ENCODE data around the gene ALCAM. TPM values are rescaled to one million over a fixed set of nuclear protein-coding genes. Genes with fewer than 3 reads are reported as not detected.
"Not testable (repeated sequence)": the region's sequence is repeated elsewhere in the genome, so short reads cannot be mapped to it uniquely, and the experiment has no call there.

Gene ALCAM
- total RNA-seq, 1 donor from 2014 or later, result 36.7 TPM

DNA sequence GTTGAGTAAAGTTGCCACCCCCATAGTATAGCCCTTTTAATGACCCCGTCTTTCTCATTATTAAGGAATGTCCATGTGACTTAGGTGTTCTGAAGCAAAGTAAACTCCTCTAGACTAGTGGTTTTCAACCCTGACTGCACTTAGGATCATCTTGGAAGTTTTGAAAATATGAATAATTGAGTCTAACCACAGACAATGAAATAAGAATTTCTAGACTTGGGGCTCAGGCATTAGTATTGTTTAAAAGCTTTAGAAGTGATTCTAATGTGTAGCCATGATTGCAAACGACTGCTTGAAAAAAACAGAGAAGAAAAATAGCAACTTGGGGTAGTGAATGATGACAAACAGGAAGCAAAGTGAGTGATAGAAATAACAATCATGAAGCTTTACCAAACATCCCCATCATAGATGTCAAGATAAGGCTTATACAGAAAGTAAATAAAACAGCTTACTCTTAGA lies 35.0 kb downstream of the ALCAM start:
- Mint-ChIP-seq H3K27me3 (ENCODE audit: low read depth) (no peaks in the 10 kb centered on the region), H3K9me3 (peaks cover 25% of the 10 kb centered on the region), H3K4me1 (ENCODE audit: low read depth) (no peaks in the 10 kb centered on the region), H3K36me3 (ENCODE audit: low read depth) (peaks cover 9% of the 10 kb centered on the region), H3K27ac (no peak overlapping the region), H3K4me3 (ENCODE audit: low read depth) (no peak overlapping the region)
- intact Hi-C loops (cut with micrococcal nuclease), result no loop called here
- DNase-seq (ENCODE audit: low spot score), result no peak

DNA sequence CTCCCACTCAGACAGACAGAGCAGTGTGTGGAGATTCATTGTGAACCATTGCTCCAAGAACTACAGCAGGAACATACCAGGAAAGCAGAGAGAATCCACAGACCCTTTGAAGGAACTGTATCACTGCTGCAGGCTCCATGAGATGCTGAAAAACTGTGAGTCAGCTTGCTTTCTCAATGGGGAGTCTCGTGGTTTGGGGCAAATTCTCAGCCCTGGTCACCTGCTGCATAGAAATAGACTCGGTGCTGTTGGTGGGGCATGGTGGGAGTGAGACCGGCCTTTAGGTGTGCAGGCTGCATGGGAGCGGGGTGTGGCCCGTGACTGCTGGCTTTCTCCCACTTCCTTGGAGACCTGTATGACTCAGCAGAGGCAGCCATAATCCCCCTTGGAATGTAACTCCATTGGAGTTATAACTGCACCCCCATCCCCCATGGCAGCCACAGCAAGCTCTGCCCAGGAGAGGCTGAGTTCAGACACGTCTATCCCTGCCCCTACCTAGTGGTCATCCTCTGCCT lies 35.6 kb downstream of the ALCAM start:
- H3K4me3 Mint-ChIP-seq (ENCODE audit: low read depth), result no peak overlapping the region
- DNase-seq (ENCODE audit: low spot score), result no peak
- H3K27ac Mint-ChIP-seq, result no peak overlapping the region
- no peaks in the 10 kb centered on the region for H3K27me3 Mint-ChIP-seq (ENCODE audit: low read depth)
- H3K36me3 Mint-ChIP-seq (ENCODE audit: low read depth), result peaks cover 9% of the 10 kb centered on the region
- peaks cover 25% of the 10 kb centered on the region for H3K9me3 Mint-ChIP-seq
- intact Hi-C loops (cut with micrococcal nuclease), result no loop called here
- no peaks in the 10 kb centered on the region for H3K4me1 Mint-ChIP-seq (ENCODE audit: low read depth)

DNA sequence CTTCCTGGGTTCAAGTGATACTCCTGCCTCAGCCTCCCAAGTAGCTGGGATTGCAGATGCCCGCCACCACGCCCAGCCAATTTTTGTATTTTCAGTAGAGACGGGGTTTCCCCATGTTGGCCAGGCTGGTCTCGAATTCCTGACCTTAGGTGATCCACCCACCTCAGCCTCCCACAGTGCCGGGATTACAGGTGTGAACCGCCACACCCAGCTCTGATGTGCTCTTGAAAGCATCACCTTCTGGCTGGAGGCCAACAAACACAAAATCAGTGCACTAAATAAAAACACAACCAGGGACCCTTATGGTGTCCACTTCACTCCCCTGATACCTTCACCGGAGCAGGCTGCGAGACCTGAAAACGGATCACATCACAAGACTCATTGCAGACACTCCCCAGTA lies 36.3 kb downstream of the ALCAM start:
- H3K4me3 Mint-ChIP-seq (ENCODE audit: low read depth); H3K27ac Mint-ChIP-seq; intact Hi-C loops (cut with micrococcal nuclease); H3K36me3 Mint-ChIP-seq (ENCODE audit: low read depth); H3K4me1 Mint-ChIP-seq (ENCODE audit: low read depth); H3K27me3 Mint-ChIP-seq (ENCODE audit: low read depth); DNase-seq (ENCODE audit: low spot score): not testable (repeated sequence)
- peaks cover 25% of the 10 kb centered on the region for H3K9me3 Mint-ChIP-seq

DNA sequence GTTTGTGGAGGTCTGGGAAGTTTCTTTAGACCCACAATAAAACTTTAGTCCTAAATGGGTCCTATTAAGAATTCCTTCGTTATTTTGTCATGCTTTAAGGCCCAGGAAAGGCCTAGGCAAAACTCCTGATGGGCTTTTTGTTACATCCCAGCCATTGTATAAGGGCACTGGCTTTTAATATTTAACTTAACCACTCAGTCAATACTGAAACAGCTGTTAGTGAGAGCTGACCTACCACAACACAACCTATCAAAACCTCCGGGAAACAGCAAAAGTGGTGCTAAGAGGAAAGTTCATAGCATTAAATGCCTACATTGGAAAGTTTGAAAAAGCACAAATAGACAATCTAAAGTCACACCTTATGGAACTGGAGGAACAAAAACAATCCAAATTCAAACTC lies 39.6 kb downstream of the ALCAM start:
- Mint-ChIP-seq H3K36me3 (ENCODE audit: low read depth) (peaks cover 9% of the 10 kb centered on the region), H3K27ac (no peak overlapping the region), H3K9me3 (peaks cover 25% of the 10 kb centered on the region), H3K27me3 (ENCODE audit: low read depth) (no peaks in the 10 kb centered on the region), H3K4me3 (ENCODE audit: low read depth) (no peak overlapping the region), H3K4me1 (ENCODE audit: low read depth) (no peaks in the 10 kb centered on the region)
- DNase-seq (ENCODE audit: low spot score), result no peak
- intact Hi-C loops (cut with micrococcal nuclease), result no loop called here

DNA sequence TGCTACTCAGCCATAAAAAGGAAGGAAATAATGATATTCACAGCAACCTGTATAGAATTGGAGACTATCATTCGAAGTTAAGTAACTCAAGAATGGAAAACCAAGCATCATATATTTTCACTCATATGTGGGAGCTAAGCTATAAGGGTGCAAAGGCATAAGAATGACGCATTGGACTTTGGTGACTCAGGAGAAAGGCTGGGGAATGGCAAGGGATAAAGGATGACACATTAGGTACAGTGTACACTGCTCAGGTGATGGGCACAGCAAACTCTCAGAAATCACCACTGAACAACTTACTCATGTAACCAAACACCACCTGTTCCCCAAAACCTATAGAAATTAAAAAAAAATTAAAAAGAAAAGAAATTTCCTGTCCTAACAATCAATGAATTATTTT lies 42.7 kb downstream of the ALCAM start:
- intact Hi-C loops (cut with micrococcal nuclease), result no loop called here
- Mint-ChIP-seq H3K36me3 (ENCODE audit: low read depth) (no peaks in the 10 kb centered on the region), H3K27me3 (ENCODE audit: low read depth) (no peaks in the 10 kb centered on the region), H3K27ac (no peak overlapping the region), H3K9me3 (peaks cover 7% of the 10 kb centered on the region), H3K4me1 (ENCODE audit: low read depth) (no peaks in the 10 kb centered on the region), H3K4me3 (ENCODE audit: low read depth) (no peak overlapping the region)
- DNase-seq (ENCODE audit: low spot score), result no peak

DNA sequence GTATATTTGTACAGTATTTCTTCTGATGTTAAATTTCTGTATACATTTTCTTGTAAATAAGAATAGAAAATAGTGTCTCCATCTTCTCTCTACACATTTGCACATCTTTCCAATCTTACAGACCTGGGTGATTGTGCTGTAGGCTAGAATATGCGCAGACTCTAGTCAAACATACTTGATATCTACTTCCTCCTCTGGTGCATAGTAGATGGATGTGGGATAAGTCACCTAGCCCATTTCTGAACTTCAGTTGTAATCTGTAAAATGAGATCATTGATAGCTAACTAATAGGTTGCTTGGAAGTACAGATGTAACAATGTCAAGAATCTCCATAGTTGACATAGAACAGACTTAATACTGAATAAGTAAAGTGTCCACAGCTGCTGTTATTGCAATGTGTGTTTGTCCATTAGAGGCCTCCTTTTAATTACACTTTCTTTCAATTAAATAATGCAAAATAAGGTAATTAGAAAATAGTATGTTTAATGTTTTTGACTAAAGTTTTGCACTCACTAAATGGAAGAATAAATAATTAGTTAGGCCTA lies 46.7 kb downstream of the ALCAM start:
- no peaks in the 10 kb centered on the region for H3K9me3 Mint-ChIP-seq
- no peaks in the 10 kb centered on the region for H3K36me3 Mint-ChIP-seq (ENCODE audit: low read depth)
- H3K4me3 Mint-ChIP-seq (ENCODE audit: low read depth), result no peak overlapping the region
- no peak for DNase-seq (ENCODE audit: low spot score)
- intact Hi-C loops (cut with micrococcal nuclease), result no loop called here
- no peaks in the 10 kb centered on the region for H3K27me3 Mint-ChIP-seq (ENCODE audit: low read depth)
- H3K4me1 Mint-ChIP-seq (ENCODE audit: low read depth), result peaks cover 6% of the 10 kb centered on the region
- H3K27ac Mint-ChIP-seq, result no peak overlapping the region

DNA sequence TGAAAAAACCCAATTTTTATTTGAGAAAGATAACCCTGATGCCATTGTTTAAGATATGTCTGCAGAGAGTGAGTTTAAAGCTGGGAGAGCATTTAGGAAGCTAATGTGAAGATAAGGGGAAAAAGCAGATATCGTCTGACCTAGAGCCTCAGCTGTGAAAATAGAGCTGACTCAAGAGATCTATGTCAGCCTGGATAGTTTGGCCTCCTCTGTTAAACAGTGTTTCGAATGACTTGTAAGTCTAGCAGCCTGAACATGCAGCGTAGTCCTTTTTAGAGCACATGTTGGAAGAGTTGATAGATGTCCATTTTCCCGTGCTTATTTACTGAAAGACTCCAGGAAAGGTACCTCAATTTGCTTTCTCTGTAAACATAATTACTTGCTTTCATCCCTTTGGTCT lies 48.1 kb downstream of the ALCAM start:
- no peaks in the 10 kb centered on the region for H3K36me3 Mint-ChIP-seq (ENCODE audit: low read depth)
- H3K27ac Mint-ChIP-seq, result no peak overlapping the region
- H3K27me3 Mint-ChIP-seq (ENCODE audit: low read depth), result no peaks in the 10 kb centered on the region
- H3K9me3 Mint-ChIP-seq, result no peaks in the 10 kb centered on the region
- intact Hi-C loops (cut with micrococcal nuclease), result no loop called here
- H3K4me1 Mint-ChIP-seq (ENCODE audit: low read depth), result peaks cover 6% of the 10 kb centered on the region
- no peak for DNase-seq (ENCODE audit: low spot score)
- H3K4me3 Mint-ChIP-seq (ENCODE audit: low read depth), result no peak overlapping the region

DNA sequence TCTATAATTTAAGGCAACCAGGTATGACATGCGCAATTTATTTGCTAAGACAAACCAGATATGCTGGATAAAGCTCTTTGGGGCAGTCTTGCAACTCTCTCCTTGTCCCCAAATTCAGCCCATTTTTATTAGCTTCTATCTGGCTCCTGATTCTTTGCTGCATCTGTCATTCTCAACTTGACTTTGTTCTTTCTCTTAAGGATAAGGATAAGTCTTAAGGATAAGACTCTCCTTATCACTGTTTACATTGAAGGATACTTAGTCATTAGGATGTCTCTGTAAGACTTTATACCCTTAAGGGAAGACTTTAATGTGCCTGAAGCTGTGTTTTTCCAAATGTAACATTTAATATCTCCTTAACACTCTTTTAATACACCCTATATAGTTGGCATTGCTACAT lies 49.2 kb downstream of the ALCAM start:
- Mint-ChIP-seq H3K27ac (no peak overlapping the region), H3K4me1 (ENCODE audit: low read depth) (peaks cover 6% of the 10 kb centered on the region), H3K9me3 (no peaks in the 10 kb centered on the region), H3K36me3 (ENCODE audit: low read depth) (no peaks in the 10 kb centered on the region), H3K4me3 (ENCODE audit: low read depth) (no peak overlapping the region), H3K27me3 (ENCODE audit: low read depth) (no peaks in the 10 kb centered on the region)
- no peak for DNase-seq (ENCODE audit: low spot score)
- intact Hi-C loops (cut with micrococcal nuclease), result no loop called here

DNA sequence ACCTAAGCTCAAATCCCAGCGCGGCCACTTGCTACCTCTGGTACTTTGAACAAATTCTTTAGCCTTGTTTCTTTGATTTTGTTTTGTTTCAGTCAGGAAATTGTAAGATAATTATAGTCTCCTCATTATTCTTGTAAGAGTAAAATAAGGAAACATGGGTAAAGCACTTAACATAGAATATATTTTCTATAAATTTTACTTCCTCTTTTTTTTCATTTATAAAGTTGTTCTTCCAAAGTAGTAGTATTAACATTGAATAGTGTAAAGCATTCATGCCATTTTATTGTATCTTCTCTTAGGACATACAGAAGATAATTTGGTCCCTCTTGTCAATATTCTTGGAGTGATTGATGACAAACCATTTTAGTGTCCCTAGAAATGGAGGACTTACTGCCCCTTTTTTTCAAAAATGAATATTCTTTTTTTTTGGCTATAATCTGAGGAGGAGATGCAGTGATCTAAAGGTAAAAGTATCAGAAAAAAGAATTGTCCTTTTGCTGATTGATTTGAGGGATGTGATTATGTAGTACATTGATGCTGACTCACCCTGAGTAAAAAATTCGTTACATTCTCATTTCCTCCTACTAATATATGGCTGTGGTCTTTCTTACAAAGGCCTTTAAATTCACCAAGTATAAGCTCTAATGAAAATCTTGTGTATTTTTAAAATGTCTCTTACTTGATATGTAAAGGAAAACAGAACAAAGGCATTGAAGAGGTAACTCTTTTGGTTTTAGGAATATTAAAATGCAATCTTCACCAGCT lies 51.0 kb downstream of the ALCAM start:
- no peak for DNase-seq (ENCODE audit: low spot score)
- no peaks in the 10 kb centered on the region for H3K27me3 Mint-ChIP-seq (ENCODE audit: low read depth)
- intact Hi-C loops (cut with micrococcal nuclease), result no loop called here
- no peaks in the 10 kb centered on the region for H3K36me3 Mint-ChIP-seq (ENCODE audit: low read depth)
- H3K4me1 Mint-ChIP-seq (ENCODE audit: low read depth), result peaks cover 6% of the 10 kb centered on the region
- H3K9me3 Mint-ChIP-seq, result no peaks in the 10 kb centered on the region
- H3K4me3 Mint-ChIP-seq (ENCODE audit: low read depth), result no peak overlapping the region
- H3K27ac Mint-ChIP-seq, result no peak overlapping the region

DNA sequence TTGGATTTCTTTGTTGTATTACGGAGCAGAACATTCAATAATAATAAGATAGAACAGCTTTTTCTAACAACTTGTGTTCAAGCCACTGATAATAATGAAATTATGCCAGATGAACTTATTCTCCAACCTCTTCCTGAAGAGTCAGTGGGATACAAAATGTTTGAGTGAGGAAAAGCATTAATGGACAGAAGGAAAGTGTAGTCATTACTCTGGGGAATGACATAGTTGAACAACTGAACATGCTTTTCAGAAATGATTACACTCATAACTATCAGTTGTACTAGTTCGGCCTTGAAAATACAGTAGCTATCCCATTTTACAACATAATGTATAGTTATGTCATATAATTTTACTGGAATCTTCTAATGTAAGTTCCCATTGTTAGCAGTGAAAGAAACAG lies 55.9 kb downstream of the ALCAM start:
- H3K27ac Mint-ChIP-seq, result no peak overlapping the region
- H3K36me3 Mint-ChIP-seq (ENCODE audit: low read depth), result no peaks in the 10 kb centered on the region
- H3K9me3 Mint-ChIP-seq, result no peaks in the 10 kb centered on the region
- H3K27me3 Mint-ChIP-seq (ENCODE audit: low read depth), result no peaks in the 10 kb centered on the region
- H3K4me1 Mint-ChIP-seq (ENCODE audit: low read depth), result peaks cover 5% of the 10 kb centered on the region
- H3K4me3 Mint-ChIP-seq (ENCODE audit: low read depth), result no peak overlapping the region
- DNase-seq (ENCODE audit: low spot score), result no peak
- intact Hi-C loops (cut with micrococcal nuclease), result no loop called here

DNA sequence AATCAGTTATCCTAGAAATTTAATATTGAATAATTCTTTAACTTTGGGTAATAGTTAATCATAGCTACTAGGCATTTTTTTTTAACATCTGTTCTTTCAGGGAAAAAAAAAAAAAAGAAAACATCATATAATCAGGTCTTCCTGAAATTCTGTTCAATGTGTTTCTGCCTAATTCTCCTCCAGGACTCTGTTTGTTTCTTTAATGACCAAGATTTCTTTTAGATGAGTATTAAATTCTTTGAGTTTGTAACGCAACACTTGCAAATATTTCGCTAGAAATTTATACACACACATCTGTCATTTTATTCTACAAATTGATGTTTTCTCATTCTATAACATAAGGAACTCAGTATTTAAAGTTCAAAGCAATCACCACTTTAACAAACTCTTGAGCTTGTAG lies 56.7 kb downstream of the ALCAM start:
- Mint-ChIP-seq H3K4me1 (ENCODE audit: low read depth) (no peaks in the 10 kb centered on the region), H3K27me3 (ENCODE audit: low read depth) (no peaks in the 10 kb centered on the region), H3K27ac (no peak overlapping the region), H3K9me3 (no peaks in the 10 kb centered on the region), H3K36me3 (ENCODE audit: low read depth) (no peaks in the 10 kb centered on the region), H3K4me3 (ENCODE audit: low read depth) (no peak overlapping the region)
- no peak for DNase-seq (ENCODE audit: low spot score)
- intact Hi-C loops (cut with micrococcal nuclease), result no loop called here

DNA sequence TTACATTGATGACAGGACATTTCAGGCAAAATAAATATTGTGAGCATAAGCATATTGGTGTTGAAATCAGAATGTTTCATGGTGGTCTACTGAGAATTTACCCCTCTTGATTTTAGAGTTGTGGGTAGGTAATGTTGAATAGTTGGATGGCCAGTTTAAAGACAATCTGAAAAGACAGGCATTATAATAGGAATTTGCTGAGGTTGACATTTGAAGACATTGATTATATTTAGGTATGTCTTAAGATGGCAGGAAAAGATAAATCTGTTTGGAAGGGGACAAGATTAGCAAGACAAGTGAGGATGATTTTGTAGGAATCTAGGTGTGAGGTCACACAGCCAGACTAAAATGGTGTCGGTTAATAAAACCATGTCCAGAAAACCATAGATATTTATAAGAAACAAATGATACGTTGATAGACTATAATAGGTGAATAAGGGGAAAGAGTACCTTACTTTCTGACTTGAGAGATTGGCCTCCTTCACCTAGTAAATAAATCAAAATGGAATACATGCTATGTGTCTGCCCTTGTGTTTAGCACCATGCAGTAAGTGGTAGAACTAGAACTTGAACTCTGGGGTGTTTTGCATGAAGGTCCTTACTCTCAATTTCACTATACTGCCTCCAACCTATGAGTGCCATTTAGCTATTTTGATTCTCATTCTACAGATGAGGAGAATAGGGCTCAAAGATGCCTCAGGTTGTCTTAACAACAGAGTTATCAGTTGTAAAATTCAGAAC lies 57.9 kb downstream of the ALCAM start:
- Mint-ChIP-seq H3K4me3 (ENCODE audit: low read depth) (no peak overlapping the region), H3K36me3 (ENCODE audit: low read depth) (no peaks in the 10 kb centered on the region), H3K4me1 (ENCODE audit: low read depth) (no peaks in the 10 kb centered on the region), H3K9me3 (no peaks in the 10 kb centered on the region), H3K27ac (no peak overlapping the region), H3K27me3 (ENCODE audit: low read depth) (no peaks in the 10 kb centered on the region)
- intact Hi-C loops (cut with micrococcal nuclease), result no loop called here
- no peak for DNase-seq (ENCODE audit: low spot score)

DNA sequence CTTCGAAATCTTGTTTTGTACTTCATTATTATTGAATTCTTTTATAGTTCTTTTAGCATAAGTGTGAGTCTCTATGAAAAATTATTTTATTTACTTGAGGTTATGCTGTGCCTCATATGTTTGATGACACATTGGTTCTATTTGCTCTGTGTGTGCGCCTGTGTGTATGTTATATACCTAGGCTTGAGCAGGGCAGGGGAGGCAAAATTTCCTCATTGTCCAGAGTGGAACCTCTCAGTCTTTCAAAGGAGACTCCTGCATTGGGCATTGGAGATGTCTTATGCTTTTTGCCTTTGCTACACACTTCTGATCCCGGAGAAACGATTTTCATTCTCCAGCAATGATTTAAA lies 58.4 kb downstream of the ALCAM start:
- H3K4me3 Mint-ChIP-seq (ENCODE audit: low read depth), result no peak overlapping the region
- H3K27ac Mint-ChIP-seq, result no peak overlapping the region
- H3K9me3 Mint-ChIP-seq, result no peaks in the 10 kb centered on the region
- no peaks in the 10 kb centered on the region for H3K36me3 Mint-ChIP-seq (ENCODE audit: low read depth)
- intact Hi-C loops (cut with micrococcal nuclease), result no loop called here
- DNase-seq (ENCODE audit: low spot score), result no peak
- H3K4me1 Mint-ChIP-seq (ENCODE audit: low read depth), result no peaks in the 10 kb centered on the region
- no peaks in the 10 kb centered on the region for H3K27me3 Mint-ChIP-seq (ENCODE audit: low read depth)
